IMR-90 (cell line): ENCODE data around the gene ABL1. TPM values are rescaled to one million over a fixed set of nuclear protein-coding genes. Genes with fewer than 3 reads are reported as not detected.

Source experiments
- ATAC-seq: fragments of 200-7000 bp; cut with Tn5 transposase; 2 replicates; pipeline ENCODE4 v1.9.1; 2020; ENCODE audit warnings: low read depth, mild to moderate bottlenecking, moderate library complexity
- BruUV-seq: library from RNA; stranded (reverse); fragments of 400-500 nt; replicated peaks from 2 replicates; lab custom pipeline; 2021; lab: Mats Ljungman, UMichigan
- CTCF ChIA-PET: fragments of 300-600 bp; formaldehyde crosslinking; extraction: SDS; loops from one replicate; lab custom pipeline; 2021; ENCODE audit warnings: antibody characterized with exemption; lab: Yijun Ruan, JAX
- POLR2A ChIA-PET: fragments of 300-600 bp; sonication (Branson Sonifier 250); formaldehyde crosslinking; loops from one replicate; lab custom pipeline; 2022; ENCODE audit warnings: antibody characterized with exemption; ENCODE audit not compliant: unreplicated experiment; lab: Charles Lee
- DNase-seq: peaks from one replicate; pipeline ENCODE4 v3.0.0; 2013
- H2AFZ ChIP-seq: replicated peaks from 2 replicates; pipeline ENCODE3; 2013; ENCODE audit warnings: low read length, mild to moderate bottlenecking; ENCODE audit not compliant: poor library complexity
- H2AK5ac ChIP-seq: 2 replicates; pipeline ENCODE4 v1.6.1; 2013; ENCODE audit warnings: low read depth, low read length, inconsistent platforms
- H2AK9ac ChIP-seq: replicated peaks from 2 replicates; pipeline ENCODE3; 2013; ENCODE audit warnings: mild to moderate bottlenecking, low read depth, low read length, moderate library complexity; ENCODE audit not compliant: poor library complexity
- H2BK120ac ChIP-seq: 2 replicates; pipeline ENCODE4 v1.6.1; 2013; ENCODE audit warnings: low read depth, low read length, inconsistent platforms
- H2BK15ac ChIP-seq: 3 replicates; pipeline ENCODE4 v1.6.1; 2013; ENCODE audit warnings: low read depth, low read length, inconsistent platforms
- H2BK20ac ChIP-seq: 2 replicates; pipeline ENCODE4 v1.6.1; 2013; ENCODE audit warnings: low read depth, mild to moderate bottlenecking, inconsistent platforms, low read length, moderate library complexity
- H2BK5ac ChIP-seq: 2 replicates; pipeline ENCODE4 v1.6.1; 2013; ENCODE audit warnings: mild to moderate bottlenecking, low read depth, low read length, inconsistent platforms; ENCODE audit not compliant: poor library complexity, severe bottlenecking
- H3K14ac ChIP-seq: replicated peaks from 2 replicates; pipeline ENCODE4 v1.6.1; 2013; ENCODE audit warnings: low read depth, low read length, inconsistent platforms
- H3K18ac ChIP-seq: 2 replicates; pipeline ENCODE4 v1.6.1; 2013; ENCODE audit warnings: low read depth, low read length, control low read depth
- H3K23ac ChIP-seq: 2 replicates; pipeline ENCODE4 v1.6.1; 2013; ENCODE audit warnings: low read depth, low read length, inconsistent platforms
- H3K27ac ChIP-seq: 2 replicates; pipeline ENCODE4 v1.5.1; 2013; ENCODE audit warnings: mild to moderate bottlenecking, control low read depth, low read length; ENCODE audit not compliant: insufficient read depth
- H3K27me3 ChIP-seq: 2 replicates; pipeline ENCODE4 v1.6.1; 2013; ENCODE audit warnings: low read length; ENCODE audit not compliant: control insufficient read depth, insufficient read depth
- H3K36me3 ChIP-seq: 2 replicates; pipeline ENCODE4 v1.6.1; 2013; ENCODE audit warnings: low read length, mixed read lengths; ENCODE audit not compliant: control insufficient read depth, insufficient read depth
- H3K4ac ChIP-seq: 2 replicates; pipeline ENCODE4 v1.6.1; 2013; ENCODE audit warnings: low read depth, low read length, inconsistent platforms
- H3K4me1 ChIP-seq: 2 replicates; pipeline ENCODE4 v1.6.1; 2013; ENCODE audit warnings: low read length, mixed read lengths; ENCODE audit not compliant: control insufficient read depth, insufficient read depth
- H3K4me2 ChIP-seq: 2 replicates; pipeline ENCODE4 v1.6.1; 2013; ENCODE audit warnings: low read depth, mild to moderate bottlenecking, control low read depth, low read length, moderate library complexity
- H3K4me3 ChIP-seq: 2 replicates; pipeline ENCODE4 v1.5.1; 2013; ENCODE audit warnings: low read depth, mild to moderate bottlenecking, control low read depth, low read length, moderate library complexity; ENCODE audit not compliant: insufficient read depth
- H3K56ac ChIP-seq: 2 replicates; pipeline ENCODE4 v1.6.1; 2013; ENCODE audit warnings: low read length, inconsistent platforms; ENCODE audit not compliant: insufficient read depth; ENCODE audit errors: extremely low read depth
- H3K79me1 ChIP-seq, 2 experiments: 2 replicates each; pipeline ENCODE4 v1.6.1; 2013; ENCODE audit warnings: low read length in 2 of 2, inconsistent platforms in 1 of 2, low read depth in 1 of 2
- H3K9ac ChIP-seq: 2 replicates; pipeline ENCODE4 v1.6.1; 2013; ENCODE audit warnings: low read depth, low read length, control low read depth
- H3K9me1 ChIP-seq: 2 replicates; pipeline ENCODE4 v1.6.1; 2013; ENCODE audit warnings: low read length, inconsistent platforms; ENCODE audit not compliant: insufficient read depth
- H3K9me3 ChIP-seq: 2 replicates; pipeline ENCODE4 v1.6.1; 2013; ENCODE audit warnings: low read length; ENCODE audit not compliant: control insufficient read depth, insufficient read depth
- H4K20me1 ChIP-seq: 2 replicates; pipeline ENCODE4 v1.6.1; 2013; ENCODE audit warnings: low read length, inconsistent platforms; ENCODE audit not compliant: insufficient read depth
- H4K5ac ChIP-seq: 2 replicates; pipeline ENCODE4 v1.6.1; 2013; ENCODE audit warnings: mild to moderate bottlenecking, low read depth, low read length, control low read depth
- H4K8ac ChIP-seq, 2 experiments: 2 replicates each; pipeline ENCODE4 v1.6.1; 2013; ENCODE audit warnings: low read depth in 2 of 2, low read length in 2 of 2, control low read depth in 1 of 2, inconsistent platforms in 1 of 2
- H4K91ac ChIP-seq: 2 replicates; pipeline ENCODE4 v1.6.1; 2013; ENCODE audit warnings: low read depth, low read length, inconsistent platforms; ENCODE audit not compliant: insufficient read depth
- BHLHE40 ChIP-seq: fragments of 150-350 bp; IDR thresholded peaks from 2 replicates; pipeline ENCODE4 v1.6.1; 2016; ENCODE audit warnings: mild to moderate bottlenecking, low read depth, low read length
- CEBPB ChIP-seq: IDR thresholded peaks from 2 replicates; pipeline ENCODE4 v1.6.1; 2012; ENCODE audit warnings: low read depth, low read length, improper control_type of control experiment
- CHD1 ChIP-seq: IDR thresholded peaks from 2 replicates; pipeline ENCODE4 v1.6.1; 2012; ENCODE audit warnings: low read depth, low read length, improper control_type of control experiment
- FOS ChIP-seq: fragments of 150-350 bp; IDR thresholded peaks from 2 replicates; pipeline ENCODE4 v1.6.1; 2016; ENCODE audit warnings: low read depth, low read length
- MAFK ChIP-seq: IDR thresholded peaks from 2 replicates; pipeline ENCODE4 v1.6.1; 2012; ENCODE audit warnings: low read depth, low read length, improper control_type of control experiment
- MAZ ChIP-seq: IDR thresholded peaks from 2 replicates; pipeline ENCODE4 v1.6.1; 2012; ENCODE audit warnings: low read depth, mild to moderate bottlenecking, low read length, improper control_type of control experiment, moderate library complexity, borderline replicate concordance
- MXI1 ChIP-seq: IDR thresholded peaks from 2 replicates; pipeline ENCODE4 v1.6.1; 2012; ENCODE audit warnings: low read depth, mild to moderate bottlenecking, low read length, moderate library complexity, borderline replicate concordance
- NFE2L2 ChIP-seq: fragments of 150-350 bp; IDR thresholded peaks from 2 replicates; pipeline ENCODE4 v1.6.1; 2016; ENCODE audit warnings: low read depth, mild to moderate bottlenecking, low read length
- POLR2A ChIP-seq: IDR thresholded peaks from 2 replicates; pipeline ENCODE4 v1.6.1; 2012; ENCODE audit warnings: mild to moderate bottlenecking, low read depth, low read length
- RAD21 ChIP-seq: IDR thresholded peaks from 2 replicates; pipeline ENCODE4 v1.6.1; 2012; ENCODE audit warnings: low read length, improper control_type of control experiment
- RCOR1 ChIP-seq: IDR thresholded peaks from 2 replicates; pipeline ENCODE4 v1.6.1; 2012; ENCODE audit warnings: mild to moderate bottlenecking, low read length, improper control_type of control experiment; ENCODE audit not compliant: insufficient replicate concordance
- RFX5 ChIP-seq: IDR thresholded peaks from 2 replicates; pipeline ENCODE4 v1.8.0; 2012; ENCODE audit warnings: low read depth, mild to moderate bottlenecking, low read length, moderate library complexity
- SMC3 ChIP-seq: fragments of 150-350 bp; IDR thresholded peaks from 2 replicates; pipeline ENCODE4 v1.6.1; 2016; ENCODE audit warnings: low read depth, mild to moderate bottlenecking, antibody characterized with exemption, low read length, moderate library complexity
- WGBS, 2 experiments: methylation state at CpG; one replicate each; pipeline versions ENCODE4 v1.1.5 to v1.1.7; 2013; ENCODE audit warnings: missing lambda C conversion rate in 2 of 2; ENCODE audit not compliant: insufficient read length in 1 of 2; ENCODE audit errors: extremely low coverage in 2 of 2; 5-methylcytosine and 5-hydroxymethylcytosine counted together
- dilution Hi-C: fragments of 300-500 bp; cut with HindIII; formaldehyde crosslinking; loops from one replicate; pipeline ENCODE4 v1.14.3; 2018; ENCODE audit warnings: low sequenced_read_pairs; ENCODE audit not compliant: unreplicated experiment
- in situ Hi-C: fragments of 300-500 bp; cut with MboI; formaldehyde crosslinking; loops from 3 replicates; pipeline ENCODE4 v1.14.3; 2019; ENCODE audit warnings: low sequenced_read_pairs, inconsistent platforms, mixed read lengths
- intact Hi-C: fragments of 100-400 bp; cut with micrococcal nuclease; formaldehyde crosslinking; loops from 2 replicates; pipeline ENCODE4 v1.10.0; 2022
- polyA plus RNA-seq, 3 experiments: library from polyadenylated mRNA; depleted of rRNA; stranded (reverse); fragments of >200 nt; gene quantifications; 2 replicates each; pipeline ENCODE4 v1.2.3, GENCODE V29; 2012; ENCODE audit warnings: low replicate concordance in 1 of 3
- total RNA-seq: library from RNA; depleted of rRNA; stranded (reverse); fragments of >200 nt; gene quantifications from 2 replicates; pipeline ENCODE4 v1.2.3, GENCODE V29; 2012
- TF ChIP-seq, protein P1 (sequence below): fragments of 150-350 bp; IDR thresholded peaks from 2 replicates; pipeline ENCODE4 v1.6.1; 2017; ENCODE audit warnings: mild to moderate bottlenecking, antibody characterized with exemption, low read length, low read depth
- TF ChIP-seq, protein P2 (sequence below): conservative IDR thresholded peaks from 2 replicates; pipeline ENCODE4 v1.5.1; 2012; ENCODE audit warnings: mild to moderate bottlenecking, low read depth, low read length, improper control_type of control experiment
- TF ChIP-seq, protein P3 (sequence below): fragments of 150-350 bp; IDR thresholded peaks from 2 replicates; pipeline ENCODE4 v1.6.1; 2016; ENCODE audit warnings: low read depth, mild to moderate bottlenecking, low read length, moderate library complexity, borderline replicate concordance

Gene ABL1
- total and polyA plus RNA-seq, 2 of the 4 experiments (the other 2 are of a cell fraction): 33.7 to 49.1 TPM

DNA sequence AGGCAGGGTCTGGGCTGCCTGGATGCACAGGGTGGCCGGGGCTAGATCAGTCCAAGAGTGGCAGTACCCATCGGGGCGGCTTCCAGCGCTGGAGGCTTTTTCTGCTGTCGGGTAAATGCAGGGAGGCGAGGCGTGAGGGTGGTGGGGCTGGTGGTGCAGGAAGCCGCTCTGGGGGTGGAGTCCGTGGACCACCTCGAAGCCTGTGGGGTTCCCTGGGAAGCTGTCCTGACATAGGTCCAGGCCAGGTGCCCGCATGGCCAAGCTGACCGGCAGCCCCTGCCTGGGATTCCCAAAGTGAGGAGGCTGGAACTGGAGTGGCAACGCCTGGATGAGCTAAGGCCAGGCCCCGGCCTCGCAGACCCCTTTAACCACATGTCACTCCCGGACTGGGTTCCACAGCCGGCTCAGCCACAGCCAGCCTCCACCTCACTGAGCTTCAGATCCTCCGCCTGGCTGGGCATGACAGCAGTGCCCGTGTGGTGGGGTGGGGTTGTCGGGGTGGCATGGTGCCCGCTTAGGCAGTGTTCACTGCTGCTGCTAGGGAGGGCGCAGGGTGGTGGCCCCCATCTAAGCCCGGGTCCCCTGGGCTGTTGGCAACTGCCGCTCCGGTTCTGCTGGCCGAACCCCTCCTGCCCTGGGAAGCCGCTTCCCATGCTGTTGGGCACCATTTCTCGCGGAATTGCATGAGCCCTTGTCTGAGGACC lies 62.9 kb downstream of the ABL1 start:
- dilution Hi-C loops: no loop called here
- Histone ChIP-seq H3K27me3 (peaks cover 2% of the 10 kb centered on the region; the same call in 1 of the 2 replicates), H3K27ac (no peak overlapping the region), H2AFZ (peak overlapping the region; percentile 13), H3K79me1 (no peaks in the 10 kb centered on the region), H2BK15ac (no peak overlapping the region), H3K4me1 (no peaks in the 10 kb centered on the region), H3K9ac (no peak overlapping the region), H3K4ac (no peak overlapping the region), H2AK9ac (peak overlapping the region; percentile 2), H3K4me2 (no peak overlapping the region), H4K91ac (no peak overlapping the region), H4K8ac (no peak overlapping the region), H3K9me3 (no peaks in the 10 kb centered on the region), H2BK5ac (no peak overlapping the region), H3K9me1 (no peaks in the 10 kb centered on the region), H2BK20ac (no peak overlapping the region), H3K4me3 (no peak overlapping the region), H2AK5ac (no peak overlapping the region), H2BK120ac (no peak overlapping the region), H3K36me3 (peaks cover 11% of the 10 kb centered on the region), H3K14ac (no peak overlapping the region), H4K20me1 (peaks cover 10% of the 10 kb centered on the region), H4K5ac (no peak overlapping the region), H3K23ac (no peak overlapping the region), H3K56ac (no peak overlapping the region), H3K18ac (no peak overlapping the region)
- no TSS peak for BruUV-seq
- ChIA-PET CTCF (no interaction called here), POLR2A (no interaction called here)
- ATAC-seq (no peak), DNase-seq (no peak)
- in situ Hi-C loops: no loop called here
- intact Hi-C loops: no loop called here
- TF ChIP-seq, protein P1, sequence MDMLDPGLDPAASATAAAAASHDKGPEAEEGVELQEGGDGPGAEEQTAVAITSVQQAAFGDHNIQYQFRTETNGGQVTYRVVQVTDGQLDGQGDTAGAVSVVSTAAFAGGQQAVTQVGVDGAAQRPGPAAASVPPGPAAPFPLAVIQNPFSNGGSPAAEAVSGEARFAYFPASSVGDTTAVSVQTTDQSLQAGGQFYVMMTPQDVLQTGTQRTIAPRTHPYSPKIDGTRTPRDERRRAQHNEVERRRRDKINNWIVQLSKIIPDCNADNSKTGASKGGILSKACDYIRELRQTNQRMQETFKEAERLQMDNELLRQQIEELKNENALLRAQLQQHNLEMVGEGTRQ: no peak
- TF ChIP-seq RCOR1 (no peak), MAFK (no peak), CHD1 (no peak), SMC3 (no peak), RAD21 (no peak), CEBPB (no peak), RFX5 (no peak), MAZ (no peak), POLR2A (no peak), BHLHE40 (no peak), FOS (no peak), NFE2L2 (no peak), MXI1 (no peak)
- TF ChIP-seq, protein P2, sequence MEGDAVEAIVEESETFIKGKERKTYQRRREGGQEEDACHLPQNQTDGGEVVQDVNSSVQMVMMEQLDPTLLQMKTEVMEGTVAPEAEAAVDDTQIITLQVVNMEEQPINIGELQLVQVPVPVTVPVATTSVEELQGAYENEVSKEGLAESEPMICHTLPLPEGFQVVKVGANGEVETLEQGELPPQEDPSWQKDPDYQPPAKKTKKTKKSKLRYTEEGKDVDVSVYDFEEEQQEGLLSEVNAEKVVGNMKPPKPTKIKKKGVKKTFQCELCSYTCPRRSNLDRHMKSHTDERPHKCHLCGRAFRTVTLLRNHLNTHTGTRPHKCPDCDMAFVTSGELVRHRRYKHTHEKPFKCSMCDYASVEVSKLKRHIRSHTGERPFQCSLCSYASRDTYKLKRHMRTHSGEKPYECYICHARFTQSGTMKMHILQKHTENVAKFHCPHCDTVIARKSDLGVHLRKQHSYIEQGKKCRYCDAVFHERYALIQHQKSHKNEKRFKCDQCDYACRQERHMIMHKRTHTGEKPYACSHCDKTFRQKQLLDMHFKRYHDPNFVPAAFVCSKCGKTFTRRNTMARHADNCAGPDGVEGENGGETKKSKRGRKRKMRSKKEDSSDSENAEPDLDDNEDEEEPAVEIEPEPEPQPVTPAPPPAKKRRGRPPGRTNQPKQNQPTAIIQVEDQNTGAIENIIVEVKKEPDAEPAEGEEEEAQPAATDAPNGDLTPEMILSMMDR: no peak
- TF ChIP-seq, protein P3, sequence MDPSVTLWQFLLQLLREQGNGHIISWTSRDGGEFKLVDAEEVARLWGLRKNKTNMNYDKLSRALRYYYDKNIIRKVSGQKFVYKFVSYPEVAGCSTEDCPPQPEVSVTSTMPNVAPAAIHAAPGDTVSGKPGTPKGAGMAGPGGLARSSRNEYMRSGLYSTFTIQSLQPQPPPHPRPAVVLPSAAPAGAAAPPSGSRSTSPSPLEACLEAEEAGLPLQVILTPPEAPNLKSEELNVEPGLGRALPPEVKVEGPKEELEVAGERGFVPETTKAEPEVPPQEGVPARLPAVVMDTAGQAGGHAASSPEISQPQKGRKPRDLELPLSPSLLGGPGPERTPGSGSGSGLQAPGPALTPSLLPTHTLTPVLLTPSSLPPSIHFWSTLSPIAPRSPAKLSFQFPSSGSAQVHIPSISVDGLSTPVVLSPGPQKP: no peak
- WGBS, 2 experiments: 82% methylated on average over 10 of the region's 29 CpGs; no CpG with 5 or more reads in 1 of the 2 experiments
